SW480 (cell line): ENCODE results near the gene PRAMEF12.
"Not testable (repeated sequence)": the region's sequence is repeated elsewhere in the genome, so short reads cannot be mapped to it uniquely, and the experiment has no call there.

Source experiments
- DNase-seq: peaks from one replicate; pipeline ENCODE4 v3.0.0-alpha.2; 2016; ENCODE audit warnings: low spot score

Gene PRAMEF12

GRCh38 chr1:12770620-12771019, 2.9 kb upstream of the PRAMEF12 start:
- DNase-seq = no peak

GRCh38 chr1:12771186-12771585, 2.4 kb upstream of the PRAMEF12 start:
- DNase-seq = no peak

GRCh38 chr1:12772520-12772919, 1.0 kb upstream of the PRAMEF12 start:
- no peak for DNase-seq

GRCh38 chr1:12774801-12775345, 1.3 kb downstream of the PRAMEF12 start:
- DNase-seq = no peak

- no peak for DNase-seq
Measured at GRCh38 chr1:12775443-12775842, 1.9 kb downstream of the PRAMEF12 start.

- DNase-seq = no peak
Measured at GRCh38 chr1:12776801-12777557, 3.4 kb downstream of the PRAMEF12 start.

- DNase-seq = no peak
Measured at GRCh38 chr1:12778061-12778460, 4.5 kb downstream of the PRAMEF12 start.

GRCh38 chr1:12778907-12779306, 5.4 kb downstream of the PRAMEF12 start:
- DNase-seq = no peak

- not testable (repeated sequence) for DNase-seq
Measured at GRCh38 chr1:12781488-12781887, 8.0 kb downstream of the PRAMEF12 start.

- peak; percentile 14 for DNase-seq
Measured at GRCh38 chr1:12783783-12784182, 10.2 kb downstream of the PRAMEF12 start.

- not testable (repeated sequence) for DNase-seq
Measured at GRCh38 chr1:12784729-12785128, 11.2 kb downstream of the PRAMEF12 start.

- DNase-seq = not testable (repeated sequence)
Measured at GRCh38 chr1:12791097-12791496, 17.6 kb downstream of the PRAMEF12 start, which contains the start of gene PRAMEF1. TSS of gene PRAMEF1 (plus strand) at chr1:12791397. CDS start at chr1:12793228, 1,831 bp downstream.

- no peak for DNase-seq
Measured at GRCh38 chr1:12798911-12799310, 25.4 kb downstream of the PRAMEF12 start.

GRCh38 chr1:12799730-12800129, 26.2 kb downstream of the PRAMEF12 start:
- DNase-seq = no peak

GRCh38 chr1:12809933-12810332, 36.4 kb downstream of the PRAMEF12 start:
- no peak for DNase-seq

- peak; percentile 57 for DNase-seq
Measured at GRCh38 chr1:12810691-12811408, 37.3 kb downstream of the PRAMEF12 start.

GRCh38 chr1:12811409-12811784, 37.9 kb downstream of the PRAMEF12 start:
- DNase-seq = no peak

- DNase-seq = not testable (repeated sequence)
Measured at GRCh38 chr1:12819061-12819460, 45.5 kb downstream of the PRAMEF12 start.
